A172 (cell line): ENCODE data around the gene CYTIP. TPM values are rescaled to one million over a fixed set of nuclear protein-coding genes. Genes with fewer than 3 reads are reported as not detected.

Source experiments
- DNase-seq: peaks from one replicate; pipeline ENCODE4 v3.0.0-alpha.2; 2015; ENCODE audit warnings: low spot score
- total RNA-seq: library from RNA; depleted of rRNA; stranded (reverse); fragments of >200 nt; shearing (Covaris generic); gene quantifications from 2 replicates; pipeline ENCODE4 v1.2.3, GENCODE V29; 2014; rRNA removed

The CYTIP gene
- total RNA-seq = not detected in 2 replicates

- no peak for DNase-seq
These were observed at the start of gene CYTIP for GRCh38 chr2:157443795-157444640. CYTIP (minus strand) TSS chr2:157444089; CDS start chr2:157444020, 69 bp downstream.

- peak; percentile 63 for DNase-seq
These were observed 48.4 kb upstream of the CYTIP start for GRCh38 chr2:157492189-157492773.

- DNase-seq = no peak
These were observed 46.1 kb upstream of the CYTIP start for GRCh38 chr2:157489983-157490382.

GRCh38 chr2:157488877-157489276 is 45.0 kb upstream of the CYTIP start:
- DNase-seq = peak; percentile 9

- DNase-seq = no peak
These were observed 43.9 kb upstream of the CYTIP start for GRCh38 chr2:157487747-157488146.

- DNase-seq = no peak
These were observed 43.4 kb upstream of the CYTIP start for GRCh38 chr2:157487271-157487610.

- DNase-seq = no peak
These were observed 42.8 kb upstream of the CYTIP start for GRCh38 chr2:157486596-157487270.

GRCh38 chr2:157480182-157480961 is 36.5 kb upstream of the CYTIP start:
- DNase-seq = no peak

GRCh38 chr2:157479081-157480027 is 35.5 kb upstream of the CYTIP start:
- no peak for DNase-seq

GRCh38 chr2:157477919-157478318 is 34.0 kb upstream of the CYTIP start:
- DNase-seq = no peak

GRCh38 chr2:157476953-157477709 is 33.2 kb upstream of the CYTIP start:
- DNase-seq = no peak

- no peak for DNase-seq
These were observed 32.0 kb upstream of the CYTIP start for GRCh38 chr2:157475722-157476390.

- DNase-seq = no peak
These were observed 29.7 kb upstream of the CYTIP start for GRCh38 chr2:157473581-157473980.

GRCh38 chr2:157471078-157471477 is 27.2 kb upstream of the CYTIP start:
- DNase-seq = no peak

- DNase-seq = no peak
These were observed 26.4 kb upstream of the CYTIP start for GRCh38 chr2:157470321-157470720.

GRCh38 chr2:157469726-157470125 is 25.8 kb upstream of the CYTIP start:
- DNase-seq = no peak

- DNase-seq = peak; percentile 34
These were observed 25.2 kb upstream of the CYTIP start for GRCh38 chr2:157468931-157469708.

GRCh38 chr2:157466764-157467163 is 22.9 kb upstream of the CYTIP start:
- no peak for DNase-seq

- no peak for DNase-seq
These were observed 21.7 kb upstream of the CYTIP start for GRCh38 chr2:157465554-157465953.
